Measurements from ENCODE around the gene WDR5. TPM values are rescaled to one million over a fixed set of nuclear protein-coding genes. Genes with fewer than 3 reads are reported as not detected.

WDR5 gene
- total RNA-seq, 6 donors from 2014 or later, result 23.3 to 48.2 (median 27.3) TPM

DNA sequence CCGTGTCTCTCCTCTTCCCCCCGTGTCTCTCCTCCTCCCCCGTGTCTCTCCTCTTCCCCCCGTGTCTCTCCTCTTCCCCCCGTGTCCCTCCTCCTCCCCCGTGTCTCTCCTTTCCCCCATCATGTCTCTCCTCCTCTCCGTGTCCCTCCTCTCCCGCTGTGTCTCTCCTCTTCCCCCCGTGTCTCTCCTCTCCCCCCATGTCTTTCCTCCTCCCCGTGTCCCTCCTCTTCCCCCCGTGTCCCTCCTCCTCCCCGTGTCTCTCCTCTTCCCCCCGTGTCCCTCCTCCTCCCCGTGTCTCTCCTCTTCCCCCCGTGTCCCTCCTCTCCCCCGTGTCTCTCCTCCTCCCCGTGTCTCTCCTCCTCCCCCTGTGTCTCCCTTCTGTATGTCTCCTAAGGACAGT, 41.3 kb downstream of the WDR5 start:
- WGBS, 2 donors, result 52 to 60% methylated on average over 1 to 8 of the region's 17 CpGs
- peaks cover 0 to 10% (median 0%) of the 10 kb centered on the region in 4 donors for H3K27me3 ChIP-seq

DNA sequence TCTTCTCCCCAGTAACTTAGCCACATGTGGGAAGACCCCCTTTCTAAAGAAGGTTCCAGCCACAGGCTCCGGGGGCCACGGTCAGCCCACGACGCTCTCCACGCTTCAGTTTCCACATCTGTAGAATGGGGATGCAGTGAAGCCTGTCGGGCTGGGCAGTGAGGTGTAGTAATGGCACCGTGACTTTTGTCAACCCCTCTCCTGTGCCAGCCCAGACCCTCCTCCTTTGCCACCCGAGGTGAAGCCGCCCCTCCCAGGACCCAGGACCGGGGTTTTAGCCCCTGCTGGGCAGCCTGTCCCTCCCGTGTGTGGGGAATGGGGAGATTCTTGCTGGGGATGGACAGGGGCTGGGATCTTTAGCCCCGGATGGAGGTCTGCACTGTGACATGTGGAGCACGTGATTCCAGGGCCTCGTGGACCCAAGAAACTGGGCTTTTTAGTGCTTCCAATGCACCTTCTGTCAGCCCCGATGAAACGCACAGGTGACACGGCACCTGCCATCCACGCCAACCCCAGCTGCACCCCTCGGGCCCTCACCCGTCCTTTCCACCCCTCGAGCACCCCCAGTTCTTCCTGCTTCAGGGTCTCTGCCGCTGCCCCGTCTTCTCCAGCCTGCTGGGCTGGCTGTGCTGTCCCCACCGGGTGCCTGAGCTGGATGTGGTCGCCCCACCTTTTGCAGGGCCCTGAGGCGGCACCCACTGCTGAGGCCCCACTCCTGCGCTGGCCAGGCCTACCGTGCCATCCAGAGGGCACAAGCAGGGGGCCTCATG, 41.9 kb downstream of the WDR5 start:
- Histone ChIP-seq H3K27ac (no peak overlapping the region), H3K9me3 (no peaks in the 10 kb centered on the region), H3K27me3 (peaks cover 0 to 10% (median 0%) of the 10 kb centered on the region in 4 donors), H3K4me1 (peaks cover 11 to 24% (median 22%) of the 10 kb centered on the region in 4 donors), H3K4me3 (no peak overlapping the region), H3K36me3 (no peaks in the 10 kb centered on the region)
- 81 to 91% methylated on average over 27 of the region's 28 CpGs for WGBS, 2 donors
- DNase-seq (peak in 1 of 2 donors; percentile 37), ATAC-seq (ENCODE audit: low FRiP score in 2 of 2) (no peak)
- TF ChIP-seq EP300 (IDR thresholded peaks at IDR 0.05) (no peak), POLR2A (IDR thresholded peaks at IDR 0.05) (no peak), POLR2AphosphoS5 (IDR thresholded peaks at IDR 0.05) (no peak)
- TF ChIP-seq, protein P1, sequence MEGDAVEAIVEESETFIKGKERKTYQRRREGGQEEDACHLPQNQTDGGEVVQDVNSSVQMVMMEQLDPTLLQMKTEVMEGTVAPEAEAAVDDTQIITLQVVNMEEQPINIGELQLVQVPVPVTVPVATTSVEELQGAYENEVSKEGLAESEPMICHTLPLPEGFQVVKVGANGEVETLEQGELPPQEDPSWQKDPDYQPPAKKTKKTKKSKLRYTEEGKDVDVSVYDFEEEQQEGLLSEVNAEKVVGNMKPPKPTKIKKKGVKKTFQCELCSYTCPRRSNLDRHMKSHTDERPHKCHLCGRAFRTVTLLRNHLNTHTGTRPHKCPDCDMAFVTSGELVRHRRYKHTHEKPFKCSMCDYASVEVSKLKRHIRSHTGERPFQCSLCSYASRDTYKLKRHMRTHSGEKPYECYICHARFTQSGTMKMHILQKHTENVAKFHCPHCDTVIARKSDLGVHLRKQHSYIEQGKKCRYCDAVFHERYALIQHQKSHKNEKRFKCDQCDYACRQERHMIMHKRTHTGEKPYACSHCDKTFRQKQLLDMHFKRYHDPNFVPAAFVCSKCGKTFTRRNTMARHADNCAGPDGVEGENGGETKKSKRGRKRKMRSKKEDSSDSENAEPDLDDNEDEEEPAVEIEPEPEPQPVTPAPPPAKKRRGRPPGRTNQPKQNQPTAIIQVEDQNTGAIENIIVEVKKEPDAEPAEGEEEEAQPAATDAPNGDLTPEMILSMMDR (IDR thresholded peaks at IDR 0.05), result no peak

More for the DNA sequence above, 41.3 kb downstream of the WDR5 start:
- ATAC-seq (ENCODE audit: low FRiP score in 2 of 2), result no peak
- no peak overlapping the region for H3K27ac ChIP-seq
- TF ChIP-seq, protein P1 (IDR thresholded peaks at IDR 0.05), result no peak
- TF ChIP-seq EP300 (IDR thresholded peaks at IDR 0.05) (no peak), POLR2A (IDR thresholded peaks at IDR 0.05) (no peak), POLR2AphosphoS5 (IDR thresholded peaks at IDR 0.05) (no peak)
- no peak overlapping the region for H3K4me3 ChIP-seq
- DNase-seq, result no peak
- peaks cover 15 to 31% (median 27%) of the 10 kb centered on the region in 4 donors for H3K4me1 ChIP-seq
- no peaks in the 10 kb centered on the region for H3K36me3 ChIP-seq
- H3K9me3 ChIP-seq, result no peaks in the 10 kb centered on the region

DNA sequence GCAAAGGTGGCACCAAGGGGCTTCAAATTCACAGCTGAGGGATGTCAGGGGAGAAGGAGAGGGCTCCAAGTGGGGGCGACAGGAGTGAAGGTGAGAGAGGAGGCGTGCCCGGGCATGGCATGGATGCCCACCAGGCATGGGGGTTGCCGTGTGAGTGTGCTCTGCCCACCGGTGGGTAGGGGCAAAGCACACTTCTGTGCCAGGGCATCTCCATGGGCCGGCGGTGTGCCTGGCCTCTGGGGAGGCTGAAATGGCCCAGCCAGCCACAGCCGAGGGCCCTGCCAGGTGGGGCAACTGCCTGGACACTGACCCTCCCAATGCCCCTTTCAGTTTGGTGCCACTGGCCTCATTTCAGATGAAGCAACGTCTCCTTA, 42.5 kb downstream of the WDR5 start:
- no peak for ATAC-seq (ENCODE audit: low FRiP score in 2 of 2)
- H3K27ac ChIP-seq, result peak overlapping the region in 1 of 4 donors; percentile 35
- H3K4me1 ChIP-seq, result peaks cover 11 to 23% (median 19%) of the 10 kb centered on the region in 4 donors
- no peaks in the 10 kb centered on the region for H3K9me3 ChIP-seq
- H3K4me3 ChIP-seq, result no peak overlapping the region
- WGBS, 2 donors, result 81 to 100% methylated on average over 5 to 7 of the region's 9 CpGs
- peak in 1 of 2 donors; percentile 73 for DNase-seq
- H3K36me3 ChIP-seq, result no peaks in the 10 kb centered on the region
- TF ChIP-seq POLR2A (IDR thresholded peaks at IDR 0.05), result no peak
- no peak for TF ChIP-seq EP300 (IDR thresholded peaks at IDR 0.05)
- TF ChIP-seq POLR2AphosphoS5 (IDR thresholded peaks at IDR 0.05), result no peak
- TF ChIP-seq, protein P1 (IDR thresholded peaks at IDR 0.05), result no peak
- H3K27me3 ChIP-seq, result peaks cover 0 to 10% (median 0%) of the 10 kb centered on the region in 4 donors

DNA sequence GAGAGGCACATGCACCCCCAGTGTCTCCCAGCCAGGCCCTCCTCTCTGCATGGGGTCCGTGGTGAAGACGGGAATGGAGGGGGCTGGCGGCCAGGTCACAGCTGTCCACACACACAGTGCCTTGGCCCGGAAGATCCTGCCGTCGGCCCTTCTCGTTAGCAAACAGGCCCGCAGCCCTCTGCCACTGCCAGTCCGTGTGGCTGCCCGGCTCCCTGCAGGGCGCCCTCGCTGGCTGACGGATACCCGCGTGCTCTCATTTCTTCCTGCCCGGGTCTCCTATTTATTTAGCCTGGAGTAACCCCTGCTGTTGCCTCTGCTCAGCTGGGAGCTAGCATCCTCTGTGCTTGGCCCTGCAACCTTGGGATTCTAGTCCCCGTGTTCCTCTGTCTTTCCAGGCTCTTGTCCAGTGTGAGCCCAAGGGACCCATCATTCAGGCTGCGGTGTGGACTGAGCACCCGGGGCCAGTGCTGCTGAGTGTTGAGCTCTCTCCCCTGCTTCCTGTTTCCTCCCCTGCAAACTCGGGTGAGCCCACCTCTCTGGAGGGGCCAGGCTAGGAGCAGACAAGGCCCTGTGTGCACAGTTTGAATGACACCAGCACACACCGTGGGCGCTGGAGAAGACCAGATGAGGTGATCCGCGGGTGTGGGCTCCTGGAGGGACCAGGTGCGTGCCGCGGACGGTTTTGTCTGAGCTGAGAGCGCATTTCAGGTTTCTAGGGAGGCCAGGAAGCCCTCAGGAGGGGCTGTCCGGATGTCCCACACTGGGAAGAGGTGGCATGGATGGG, 43.1 kb downstream of the WDR5 start:
- Histone ChIP-seq H3K9me3 (no peaks in the 10 kb centered on the region), H3K36me3 (no peaks in the 10 kb centered on the region), H3K27ac (peak overlapping the region in 1 of 4 donors; percentile 35), H3K27me3 (peaks cover 0 to 10% (median 0%) of the 10 kb centered on the region in 4 donors), H3K4me3 (no peak overlapping the region), H3K4me1 (peaks cover 8 to 22% (median 18%) of the 10 kb centered on the region in 4 donors)
- WGBS, 2 donors, result 47 to 63% methylated on average over 10 to 28 of the region's 30 CpGs
- TF ChIP-seq POLR2A (IDR thresholded peaks at IDR 0.05) (no peak), EP300 (IDR thresholded peaks at IDR 0.05) (no peak), POLR2AphosphoS5 (IDR thresholded peaks at IDR 0.05) (no peak)
- TF ChIP-seq, protein P1 (IDR thresholded peaks at IDR 0.05), result no peak
- ATAC-seq (ENCODE audit: low FRiP score in 2 of 2) (peak in 1 of 2 donors; percentile 60), DNase-seq (peak in 1 of 2 donors; percentile 62)
